Measurements from ENCODE around the gene TET1.
A peak's percentile ranks its signal among the peaks of the same experiment; 100 is the strongest.

Gene TET1

DNA sequence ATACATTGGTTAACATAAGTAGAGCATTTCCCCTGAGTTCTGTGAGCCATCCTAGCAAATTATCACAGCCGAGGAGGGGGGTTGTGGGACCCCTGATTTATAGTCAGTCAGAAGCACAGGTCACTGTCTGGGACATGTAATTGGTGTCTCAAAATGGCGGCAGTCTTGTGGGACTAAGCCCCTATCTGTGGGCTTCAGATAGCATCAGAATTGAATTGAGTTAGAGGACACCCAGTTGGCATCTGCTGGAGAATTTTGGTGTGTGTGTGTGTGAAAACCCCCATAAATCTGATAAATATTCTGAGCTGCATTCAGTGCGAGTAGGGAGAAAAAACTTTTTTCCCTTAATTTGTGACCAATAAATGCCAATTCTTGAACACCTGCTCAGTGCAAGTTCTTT is 6.5 kb upstream of the TET1 start:
- no peak overlapping the region for H3K4me3 ChIP-seq (ENCODE audit: low read depth, low read length)
- no peak for DNase-seq (ENCODE audit: low read depth)
- TF ChIP-seq POLR2A (IDR thresholded peaks at IDR 0.05; ENCODE audit: extremely low read depth, insufficient read length) (no peak), MAX (IDR thresholded peaks at IDR 0.05; ENCODE audit: low read depth, low read length) (no peak)
- TF ChIP-seq, protein P1, sequence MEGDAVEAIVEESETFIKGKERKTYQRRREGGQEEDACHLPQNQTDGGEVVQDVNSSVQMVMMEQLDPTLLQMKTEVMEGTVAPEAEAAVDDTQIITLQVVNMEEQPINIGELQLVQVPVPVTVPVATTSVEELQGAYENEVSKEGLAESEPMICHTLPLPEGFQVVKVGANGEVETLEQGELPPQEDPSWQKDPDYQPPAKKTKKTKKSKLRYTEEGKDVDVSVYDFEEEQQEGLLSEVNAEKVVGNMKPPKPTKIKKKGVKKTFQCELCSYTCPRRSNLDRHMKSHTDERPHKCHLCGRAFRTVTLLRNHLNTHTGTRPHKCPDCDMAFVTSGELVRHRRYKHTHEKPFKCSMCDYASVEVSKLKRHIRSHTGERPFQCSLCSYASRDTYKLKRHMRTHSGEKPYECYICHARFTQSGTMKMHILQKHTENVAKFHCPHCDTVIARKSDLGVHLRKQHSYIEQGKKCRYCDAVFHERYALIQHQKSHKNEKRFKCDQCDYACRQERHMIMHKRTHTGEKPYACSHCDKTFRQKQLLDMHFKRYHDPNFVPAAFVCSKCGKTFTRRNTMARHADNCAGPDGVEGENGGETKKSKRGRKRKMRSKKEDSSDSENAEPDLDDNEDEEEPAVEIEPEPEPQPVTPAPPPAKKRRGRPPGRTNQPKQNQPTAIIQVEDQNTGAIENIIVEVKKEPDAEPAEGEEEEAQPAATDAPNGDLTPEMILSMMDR (IDR thresholded peaks at IDR 0.05; ENCODE audit: low read depth, low read length) = no peak

DNA sequence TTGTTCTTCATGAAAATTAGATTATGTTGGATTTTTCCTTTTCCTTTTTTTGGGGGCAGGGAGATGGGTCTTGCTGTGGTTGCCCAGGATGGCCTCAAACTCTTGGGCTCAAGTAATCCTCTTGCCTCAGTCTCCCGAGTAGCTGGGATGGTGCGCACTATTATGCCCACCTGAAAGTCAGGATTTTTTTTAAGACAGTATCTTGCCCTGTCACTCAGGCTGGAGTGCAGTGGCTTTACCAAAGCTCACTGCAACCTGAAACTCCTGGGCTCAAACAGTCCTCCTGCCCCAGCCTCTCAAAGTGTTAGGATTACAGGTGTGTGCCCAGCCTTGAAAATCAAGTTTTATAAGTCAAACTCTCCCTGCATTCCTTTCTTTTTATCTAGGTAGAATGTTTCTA is 1.7 kb upstream of the TET1 start:
- TF ChIP-seq MYC (IDR thresholded peaks at IDR 0.05; ENCODE audit: low read depth, low read length) (no peak), MAX (IDR thresholded peaks at IDR 0.05; ENCODE audit: low read depth, low read length) (no peak), POLR2A (IDR thresholded peaks at IDR 0.05; ENCODE audit: extremely low read depth, insufficient read length) (no peak)
- TF ChIP-seq, protein P1 (IDR thresholded peaks at IDR 0.05; ENCODE audit: low read depth, low read length) = no peak
- no peak overlapping the region for H3K4me3 ChIP-seq (ENCODE audit: low read depth, low read length)
- no peak for DNase-seq (ENCODE audit: low read depth)

GRCh38 chr10:68559251-68559650 is 886 bp upstream of the TET1 start:
- TF ChIP-seq MAX (IDR thresholded peaks at IDR 0.05; ENCODE audit: low read depth, low read length) (no peak), MYC (IDR thresholded peaks at IDR 0.05; ENCODE audit: low read depth, low read length) (no peak), POLR2A (IDR thresholded peaks at IDR 0.05; ENCODE audit: extremely low read depth, insufficient read length) (no peak)
- TF ChIP-seq, protein P1 (IDR thresholded peaks at IDR 0.05; ENCODE audit: low read depth, low read length) = no peak
- DNase-seq (ENCODE audit: low read depth) = no peak
- no peak overlapping the region for H3K4me3 ChIP-seq (ENCODE audit: low read depth, low read length)

GRCh38 chr10:68559841-68560185 is 324 bp upstream of the TET1 start:
- H3K4me3 ChIP-seq (ENCODE audit: low read depth, low read length) = peak overlapping the region; percentile 62
- DNase-seq (ENCODE audit: low read depth) = peak; percentile 81

GRCh38 chr10:68560943-68561864 is 1.1 kb downstream of the TET1 start:
- TF ChIP-seq MAX (IDR thresholded peaks at IDR 0.05; ENCODE audit: low read depth, low read length) (no peak), MYC (IDR thresholded peaks at IDR 0.05; ENCODE audit: low read depth, low read length) (no peak)
- DNase-seq (ENCODE audit: low read depth) = peak; percentile 54
- H3K4me3 ChIP-seq (ENCODE audit: low read depth, low read length) = peak overlapping the region; percentile 62

More at GRCh38 chr10:68559841-68560185, 324 bp upstream of the TET1 start:
- TF ChIP-seq MYC (IDR thresholded peaks at IDR 0.05; ENCODE audit: low read depth, low read length) (peak; percentile 22; the same call in 1 of the 2 replicates), MAX (IDR thresholded peaks at IDR 0.05; ENCODE audit: low read depth, low read length) (peak; percentile 43; the same call in 1 of the 2 replicates)
- TF ChIP-seq, protein P1 (IDR thresholded peaks at IDR 0.05; ENCODE audit: low read depth, low read length) = no peak

DNA sequence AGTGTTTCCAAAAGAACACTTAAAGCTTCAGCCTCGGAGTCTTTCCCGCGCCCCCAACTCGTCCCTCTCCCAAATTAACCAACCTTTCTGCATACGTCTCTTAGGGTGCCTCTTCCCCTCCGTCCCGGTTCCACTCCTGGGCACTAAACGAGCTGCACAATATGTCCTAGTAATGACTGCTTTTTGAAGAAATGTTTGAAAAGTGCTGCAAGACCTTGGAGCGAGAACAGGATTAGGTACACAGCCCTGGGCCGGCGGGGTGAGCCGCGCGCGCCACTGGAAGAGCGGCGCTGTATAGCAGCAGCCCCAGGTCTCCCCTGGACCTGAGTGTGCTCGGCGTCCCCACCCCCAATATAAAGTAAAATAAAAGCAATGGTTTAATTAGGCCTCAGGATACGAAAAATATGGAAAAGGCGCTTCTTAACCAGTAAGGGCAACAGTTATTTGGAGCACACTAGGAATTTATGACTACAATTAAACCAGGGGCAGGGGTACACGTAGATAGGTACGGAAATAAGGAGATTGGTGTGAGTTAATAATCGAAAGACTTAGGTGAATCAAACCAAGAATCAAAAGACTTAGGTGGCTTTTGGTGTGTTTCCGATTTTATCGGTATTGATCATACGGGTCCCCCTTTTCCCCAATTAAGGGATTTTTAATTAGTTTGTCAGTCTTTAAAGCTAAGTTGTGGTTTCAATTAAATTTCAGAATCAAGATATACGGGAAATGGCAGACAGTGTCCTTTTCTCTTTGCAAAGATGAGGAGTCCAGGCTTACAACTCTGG is 1.9 kb downstream of the TET1 start:
- TF ChIP-seq MAX (IDR thresholded peaks at IDR 0.05; ENCODE audit: low read depth, low read length) (no peak), POLR2A (IDR thresholded peaks at IDR 0.05; ENCODE audit: extremely low read depth, insufficient read length) (no peak), MYC (IDR thresholded peaks at IDR 0.05; ENCODE audit: low read depth, low read length) (no peak)
- DNase-seq (ENCODE audit: low read depth) = no peak
- H3K4me3 ChIP-seq (ENCODE audit: low read depth, low read length) = no peak overlapping the region

Data from NB4 (cell line).